Skin of body (tissue), 3 donors: Measurements from ENCODE around the gene VPS33B. TPM values are rescaled to one million over a fixed set of nuclear protein-coding genes. Genes with fewer than 3 reads are reported as not detected.

Experiments
- DNase-seq: peaks from one replicate; lab custom pipeline; 2025; lab: John Stamatoyannopoulos, UW
- small RNA-seq: library from RNA; depleted of rRNA; stranded (forward); fragments of <200 nt; gene quantifications from one replicate; pipeline ENCODE3, GENCODE V24; 2014; ENCODE audit warnings: low replicate concordance
- total RNA-seq: library from RNA; depleted of rRNA; stranded (reverse); fragments of >200 nt; gene quantifications from one replicate; pipeline ENCODE4 v1.2.3, GENCODE V29; 2014

The VPS33B gene
- total RNA-seq, 1 donor from 2014 or later: 3.1 TPM

- no peak for DNase-seq
Observed at GRCh38 chr15:90952901-90953677, 69.3 kb downstream of the VPS33B start.

- DNase-seq: no peak
Observed at GRCh38 chr15:90950676-90951075, 71.7 kb downstream of the VPS33B start.

GRCh38 chr15:90949979-90950675 is 72.3 kb downstream of the VPS33B start:
- DNase-seq: no peak

Small RNA genes lying within 50 kb of the gene (small RNA-seq; reads per million reads assigned to genes)
- gene RF00019: not detected

Other genes starting within 250 kb of the VPS33B start
- gene FURIN, start 154.0 kb downstream of the VPS33B start, total RNA-seq: 26.9 TPM
- 23.0 TPM for gene FES, start 138.1 kb downstream of the VPS33B start, total RNA-seq
- gene MAN2A2, start 119.3 kb downstream of the VPS33B start, total RNA-seq: 22.5 TPM
- gene HDDC3, start 90.0 kb downstream of the VPS33B start, total RNA-seq: 7.9 TPM
- 45.0 TPM for gene UNC45A, start 87.3 kb downstream of the VPS33B start, total RNA-seq
- 12.9 TPM for gene RCCD1, start 67.7 kb downstream of the VPS33B start, total RNA-seq
- 54.9 TPM for gene PRC1, start 28.1 kb downstream of the VPS33B start, total RNA-seq
- gene SV2B, start 77.7 kb upstream of the VPS33B start, total RNA-seq: 1.5 TPM